ENCODE data around the gene MRGPRF.
"Not testable (repeated sequence)": the region's sequence is repeated elsewhere in the genome, so short reads cannot be mapped to it uniquely, and the experiment has no call there.

The MRGPRF gene

DNA sequence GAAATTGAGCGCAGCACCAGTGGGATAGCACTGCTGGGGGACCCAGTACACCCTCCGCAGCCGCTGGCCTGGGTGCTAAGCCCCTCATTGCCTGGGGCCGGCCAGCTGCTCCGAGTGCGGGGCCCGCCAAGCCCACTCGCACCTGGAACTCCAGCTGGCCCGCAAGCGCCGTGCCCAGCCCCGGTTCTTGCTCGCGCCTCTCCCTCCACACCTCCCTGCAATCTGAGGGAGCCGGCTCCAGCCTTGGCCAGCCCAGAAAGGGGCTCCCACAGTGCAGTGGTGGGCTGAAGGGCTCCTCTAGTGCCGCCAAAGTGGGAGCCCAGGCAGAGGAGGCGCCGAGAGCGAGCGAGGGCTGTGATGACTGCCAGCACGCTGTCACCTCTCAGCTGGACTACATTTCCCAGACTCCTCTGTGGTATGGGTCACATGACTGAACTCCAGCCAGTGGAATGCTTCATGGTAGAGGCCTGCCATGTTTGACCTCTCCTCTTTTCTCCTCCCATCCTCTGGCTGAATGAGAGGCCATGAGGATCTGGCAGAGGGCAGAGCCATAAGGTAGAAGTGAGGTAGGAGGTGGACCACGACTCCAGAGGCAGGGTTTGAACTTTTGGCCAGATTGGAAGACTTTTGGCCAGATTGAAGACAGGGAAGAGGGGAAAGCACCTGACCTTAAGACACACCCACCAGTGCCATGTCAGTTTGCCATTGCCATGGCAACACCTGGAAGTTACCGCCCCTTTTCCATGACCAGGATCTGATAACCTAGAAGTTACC, 38.4 kb downstream of the MRGPRF start:
- no peak overlapping the region for H3K4me3 ChIP-seq

DNA sequence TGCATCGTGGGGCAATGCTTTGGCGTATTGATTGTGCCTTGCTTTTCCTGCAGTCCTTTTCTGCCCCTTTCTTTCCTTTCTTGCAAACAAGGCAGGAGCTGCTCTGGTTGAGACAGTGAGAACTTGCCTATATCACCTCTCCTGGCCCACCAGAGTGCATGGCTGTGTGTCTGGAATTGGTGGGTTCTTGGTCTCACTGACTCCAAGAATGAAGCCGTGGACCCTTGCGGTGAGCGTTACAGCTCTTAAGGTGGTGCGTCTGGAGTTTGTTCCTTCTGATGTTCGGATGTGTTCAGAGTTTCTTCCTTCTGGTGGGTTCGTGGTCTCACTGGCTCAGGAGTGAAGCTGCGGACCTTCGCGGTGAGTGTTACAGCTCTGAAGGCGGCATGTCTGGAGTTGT, 39.3 kb downstream of the MRGPRF start:
- not testable (repeated sequence) for H3K4me3 ChIP-seq, H3K27ac ChIP-seq

More for the DNA sequence above, 38.4 kb downstream of the MRGPRF start:
- no peak overlapping the region for H3K27ac ChIP-seq

- H3K4me3 ChIP-seq, result no peak overlapping the region
- no peak overlapping the region for H3K27ac ChIP-seq
Measured at GRCh38 chr11:68973219-68973618, 39.8 kb downstream of the MRGPRF start.

DNA sequence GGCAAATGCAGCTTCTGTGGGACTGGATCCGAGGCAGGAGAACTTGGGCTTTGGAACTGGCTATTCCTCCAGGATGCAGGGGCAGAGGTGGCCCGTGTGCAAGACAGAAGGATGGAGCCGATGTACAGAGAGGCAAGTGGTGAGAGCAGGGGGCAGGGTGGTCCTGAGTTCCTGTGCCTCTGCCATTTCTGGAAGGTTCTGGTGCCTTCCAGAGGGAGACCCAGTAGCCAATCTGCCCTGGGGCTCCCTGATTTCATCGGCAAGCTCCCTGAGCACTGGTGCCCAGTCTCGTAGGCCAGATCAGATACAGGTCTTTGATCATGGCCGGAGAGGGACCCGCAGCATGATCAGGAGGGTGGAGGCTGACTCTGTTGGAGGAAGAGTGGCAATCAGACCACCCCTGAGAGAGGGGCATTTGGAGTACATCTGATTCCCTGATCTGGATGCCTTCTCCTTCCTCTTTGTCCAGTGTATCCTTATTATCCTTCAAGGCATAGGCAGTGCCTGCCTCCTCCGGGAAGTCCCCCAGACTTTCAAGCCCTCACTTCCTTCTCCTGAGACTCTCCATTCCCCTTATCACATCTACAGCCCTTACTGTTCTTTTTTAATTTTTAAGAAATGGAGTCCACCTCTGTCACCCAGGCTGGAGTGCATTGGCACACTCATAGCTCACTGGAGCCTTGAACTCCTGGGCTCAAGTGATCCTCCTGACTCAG, 42.0 kb downstream of the MRGPRF start:
- H3K4me3 ChIP-seq, result no peak overlapping the region
- H3K27ac ChIP-seq, result no peak overlapping the region

- no peak overlapping the region for H3K27ac ChIP-seq
Measured at GRCh38 chr11:68969386-68969785, 43.7 kb downstream of the MRGPRF start.

GRCh38 chr11:68968306-68969250, 44.5 kb downstream of the MRGPRF start:
- Histone ChIP-seq H3K27ac (no peak overlapping the region), H3K4me3 (no peak overlapping the region)

More at GRCh38 chr11:68969386-68969785, 43.7 kb downstream of the MRGPRF start:
- no peak overlapping the region for H3K4me3 ChIP-seq

DNA sequence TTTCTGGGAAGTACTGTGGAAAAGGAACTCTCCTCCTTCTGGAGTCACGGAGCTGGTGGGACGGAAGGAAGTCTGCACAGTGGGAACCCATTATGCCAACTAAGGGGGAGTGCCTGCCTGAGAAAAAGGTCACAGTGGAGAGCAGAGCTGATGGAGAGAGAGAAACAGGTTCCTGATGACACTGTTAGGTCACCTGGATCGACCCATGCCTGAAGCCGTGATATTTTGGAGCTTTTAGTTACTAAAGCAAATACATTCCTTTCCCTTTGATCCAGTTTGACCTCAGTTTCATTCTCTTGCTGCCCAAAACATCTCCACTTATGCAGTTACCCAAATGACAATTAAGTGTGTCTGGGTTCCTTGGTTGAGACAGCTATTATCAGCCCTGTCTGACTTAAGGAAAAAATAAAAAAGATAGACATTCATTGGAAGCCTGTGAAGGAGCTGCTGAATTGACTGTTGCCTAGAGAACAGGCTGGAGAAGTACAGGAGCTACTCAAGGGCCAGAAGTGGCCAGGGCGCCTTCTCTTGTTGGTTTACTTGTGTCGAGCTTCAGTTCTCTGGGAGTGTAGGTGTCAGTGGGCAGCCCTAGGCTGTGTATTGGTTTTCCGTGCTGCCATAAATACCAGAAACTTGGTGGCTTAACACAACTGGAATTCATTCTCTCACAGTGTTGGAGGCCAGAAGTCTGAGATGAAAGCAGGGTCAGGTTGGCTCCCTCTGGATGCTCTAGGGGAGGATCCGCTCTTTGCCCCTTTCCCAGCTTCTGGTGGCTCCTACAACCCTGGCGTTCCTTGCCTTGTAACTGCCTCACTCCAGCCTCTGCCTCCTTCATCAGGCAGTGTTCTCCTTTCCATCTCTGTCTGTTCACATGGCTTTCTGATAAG, 45.9 kb downstream of the MRGPRF start:
- Histone ChIP-seq H3K4me3 (no peak overlapping the region), H3K27ac (no peak overlapping the region)

DNA sequence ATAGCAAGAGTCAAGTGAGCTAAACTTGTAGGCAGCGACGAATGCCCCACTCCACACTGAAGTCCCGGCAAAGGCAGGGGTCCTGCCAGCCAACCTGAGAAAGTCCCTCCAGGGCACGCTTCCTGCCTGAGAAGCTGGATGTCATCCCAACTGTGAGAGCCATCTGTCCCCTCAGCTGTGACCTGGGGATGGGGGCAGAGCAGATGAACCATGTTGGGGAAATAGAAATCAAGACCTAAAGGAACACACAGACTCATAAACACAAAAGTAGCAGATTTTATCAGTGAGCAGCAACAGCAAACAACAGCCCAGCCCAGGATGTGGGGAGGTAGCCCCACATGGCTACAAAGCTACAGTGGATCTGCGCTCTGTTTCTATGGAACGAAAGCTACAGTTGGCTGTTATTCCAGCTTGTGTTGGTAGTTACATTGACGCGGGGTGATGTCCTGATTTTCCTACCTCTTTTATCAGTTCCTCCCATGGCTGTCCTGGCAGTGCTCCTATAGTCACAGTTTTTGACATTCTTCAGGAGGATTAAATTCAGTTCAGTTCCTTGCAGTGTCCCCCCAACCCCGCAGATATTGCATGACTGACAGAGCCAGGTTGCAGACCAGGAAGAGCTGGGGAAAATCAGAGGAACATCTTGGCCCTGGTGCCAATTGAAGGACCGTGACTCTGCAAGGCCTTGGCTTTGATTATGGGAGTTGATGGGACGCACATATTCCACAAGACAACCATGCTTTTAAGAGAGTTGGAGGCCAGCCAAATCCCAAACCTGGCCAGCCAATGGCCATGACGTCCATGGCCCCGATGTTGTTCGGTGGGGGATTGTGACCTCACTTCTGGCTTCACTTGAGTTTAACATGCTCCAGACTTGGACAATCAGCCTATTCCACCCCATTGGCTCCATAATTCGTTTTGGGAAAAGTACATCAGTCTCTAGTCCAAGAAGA, 46.9 kb downstream of the MRGPRF start:
- Histone ChIP-seq H3K4me3 (no peak overlapping the region), H3K27ac (no peak overlapping the region)

- Histone ChIP-seq H3K27ac (no peak overlapping the region), H3K4me3 (no peak overlapping the region)
Measured at GRCh38 chr11:68963779-68964178, 49.3 kb downstream of the MRGPRF start.

DNA sequence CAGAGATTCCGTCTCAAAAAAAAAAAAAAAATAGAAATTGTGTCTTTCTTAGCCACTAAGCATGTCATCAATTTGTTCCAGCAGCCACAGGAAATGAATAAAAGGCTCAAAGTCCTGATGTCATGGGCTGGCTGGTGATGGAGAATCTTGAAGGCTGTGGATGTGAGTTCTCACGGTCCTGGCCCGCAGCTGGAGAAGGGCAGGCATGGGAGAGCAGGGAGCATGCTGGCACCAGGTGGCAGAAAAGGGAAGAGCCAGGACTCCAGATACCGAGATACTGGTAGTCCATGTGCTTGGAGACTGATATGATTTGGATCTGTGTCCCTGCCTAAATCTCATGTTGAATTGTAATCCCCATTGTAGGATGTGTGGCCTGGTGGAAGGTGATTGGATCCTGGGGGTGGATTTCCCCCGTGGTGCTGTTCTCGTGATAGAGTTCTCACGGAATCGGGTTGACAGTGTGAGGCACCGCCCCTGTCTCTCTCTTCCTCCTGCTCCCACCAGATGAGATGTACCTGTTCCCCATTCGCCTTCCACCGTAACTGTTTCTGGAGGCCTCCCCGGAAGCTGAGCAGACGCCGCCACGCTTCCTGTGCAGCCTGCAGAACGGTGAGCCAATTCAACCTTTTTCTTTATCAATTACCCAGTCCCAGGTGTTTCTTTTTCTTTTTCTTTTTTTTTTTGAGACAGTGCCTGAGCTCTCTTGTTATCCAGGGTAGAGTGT, 50.4 kb downstream of the MRGPRF start:
- H3K4me3 ChIP-seq, result no peak overlapping the region
- H3K27ac ChIP-seq, result no peak overlapping the region

DNA sequence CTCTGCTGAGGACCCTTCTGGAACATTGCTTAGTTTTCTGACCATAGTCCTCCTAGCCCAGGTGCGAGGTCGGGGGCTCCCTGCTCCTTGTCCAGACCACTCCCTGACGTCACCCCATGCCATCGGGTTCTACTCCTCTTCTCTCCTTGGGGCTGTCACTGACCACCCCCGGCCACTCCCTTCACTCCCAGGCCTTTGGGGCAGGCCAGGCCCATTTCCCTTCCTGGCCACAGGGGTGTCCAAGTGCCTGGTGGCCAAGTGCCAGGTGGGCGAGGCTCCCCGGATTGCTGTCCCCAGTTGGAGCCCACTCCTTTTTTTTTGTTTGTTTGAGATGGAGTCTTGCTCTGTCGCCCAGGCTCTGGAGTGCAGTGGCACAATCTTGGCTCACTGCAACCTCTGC, 51.8 kb downstream of the MRGPRF start:
- H3K27ac ChIP-seq, result no peak overlapping the region
- H3K4me3 ChIP-seq, result no peak overlapping the region

DNA sequence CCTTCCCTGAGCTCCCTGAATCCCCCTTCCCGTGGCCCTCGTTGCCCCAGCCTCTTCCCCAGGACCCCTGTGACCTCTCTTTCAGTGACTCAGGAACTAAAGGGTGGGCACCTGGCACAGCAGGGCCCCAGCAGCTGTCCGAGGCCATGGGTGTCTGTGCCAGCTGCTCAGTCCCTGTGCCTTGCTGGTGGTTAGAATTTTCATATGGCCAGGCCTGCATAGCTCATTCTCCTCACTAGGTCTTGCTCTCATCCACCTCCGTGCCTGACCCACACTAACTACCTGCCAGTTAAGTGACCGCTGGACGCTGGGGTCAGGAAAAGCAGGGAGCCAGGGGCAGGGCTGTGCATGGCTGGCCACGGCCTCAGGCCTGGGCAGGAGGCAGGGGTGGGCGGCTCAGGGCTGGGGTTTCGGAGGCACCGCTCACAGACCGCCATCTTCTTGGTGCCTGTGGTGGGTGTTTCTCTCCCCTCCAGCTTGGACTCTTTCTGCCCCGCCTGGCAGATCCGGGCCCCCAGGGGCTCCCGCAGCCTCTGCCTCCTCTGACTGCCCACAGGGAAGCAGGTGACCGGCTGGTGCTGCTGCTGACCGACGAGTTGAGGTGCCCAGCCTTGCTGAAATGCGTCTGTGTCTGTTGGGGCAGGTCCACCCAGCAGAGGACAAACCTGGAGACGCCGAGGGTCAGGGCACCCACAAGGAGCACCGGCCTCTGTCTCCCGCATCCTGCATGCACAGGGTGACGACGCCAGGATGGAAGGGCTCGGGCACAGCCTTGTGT, 52.6 kb downstream of the MRGPRF start:
- Histone ChIP-seq H3K27ac (no peak overlapping the region), H3K4me3 (no peak overlapping the region)

GRCh38 chr11:68959465-68960293, 53.4 kb downstream of the MRGPRF start:
- Histone ChIP-seq H3K27ac (no peak overlapping the region), H3K4me3 (no peak overlapping the region)

DNA sequence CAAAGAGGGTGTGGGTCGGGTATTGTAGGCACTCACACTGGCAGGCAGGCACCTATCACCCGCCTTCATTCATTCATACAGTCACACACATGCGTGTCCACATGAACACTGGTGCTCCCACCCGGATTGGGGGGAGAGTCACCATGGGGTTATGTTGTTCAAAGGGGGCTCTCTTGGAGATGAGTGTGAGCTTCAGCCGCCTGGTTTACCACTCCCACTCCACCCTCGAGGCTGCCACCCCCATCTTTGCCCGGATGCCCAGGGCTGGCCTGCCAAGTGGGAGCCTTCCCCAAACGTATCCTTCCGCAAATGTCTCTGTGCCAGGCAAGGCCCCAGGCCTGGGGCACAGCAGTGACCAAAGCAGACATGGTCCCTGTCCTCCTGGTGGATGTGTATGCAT, 54.8 kb downstream of the MRGPRF start:
- no peak overlapping the region for H3K4me3 ChIP-seq
- H3K27ac ChIP-seq, result no peak overlapping the region

DNA sequence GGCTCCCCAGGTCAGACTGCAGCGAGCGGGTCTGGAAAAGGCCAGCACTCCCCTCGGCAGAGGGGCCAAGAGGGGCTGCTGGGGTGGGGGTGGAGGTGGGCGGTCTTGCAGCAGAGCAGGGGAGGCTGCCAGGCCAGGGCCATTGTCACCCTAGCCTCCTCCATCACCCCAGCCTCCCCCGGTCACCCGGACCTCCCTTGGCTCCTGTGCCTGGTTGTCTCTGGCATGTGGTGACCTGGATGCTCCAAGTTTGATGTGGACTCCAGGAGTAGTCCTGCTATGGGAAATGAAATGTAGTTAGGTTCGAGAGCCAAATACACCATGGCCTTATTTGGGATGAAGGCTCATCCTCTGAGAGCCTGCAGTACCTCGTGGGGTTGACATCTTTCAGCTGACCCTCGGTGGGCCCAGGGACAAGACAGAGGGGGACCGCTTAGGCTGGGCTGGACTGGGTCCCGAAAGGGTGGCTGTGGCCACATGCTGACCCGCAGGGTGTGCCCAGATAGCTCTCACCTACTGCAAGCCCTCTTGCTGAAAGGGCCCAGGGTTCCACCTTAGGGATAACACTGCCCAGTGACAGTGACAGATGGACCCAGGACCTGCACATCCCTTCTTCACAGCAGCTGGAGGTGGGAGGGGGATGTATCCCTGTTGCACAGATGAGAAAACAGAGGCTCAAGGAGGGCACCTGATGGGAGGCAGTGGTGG, 56.3 kb downstream of the MRGPRF start:
- H3K27ac ChIP-seq, result no peak overlapping the region

More for the DNA sequence above, 56.3 kb downstream of the MRGPRF start:
- no peak overlapping the region for H3K4me3 ChIP-seq
